OCI-LY7 (cell line): ENCODE data around the gene RINT1.

ENCODE experiments used
- CTCF ChIP-seq: fragments of 200-600 bp; sonication (generic); conservative IDR thresholded peaks from 2 replicates; pipeline ENCODE4 v1.5.1; 2014; ENCODE audit warnings: mild to moderate bottlenecking, antibody characterized with exemption, low read length, moderate library complexity, mixed read lengths
- EZH2phosphoT487 ChIP-seq: fragments of 200-600 bp; sonication (generic); IDR thresholded peaks from 2 replicates; pipeline ENCODE4 v1.6.1; 2018; ENCODE audit warnings: low read depth, borderline replicate concordance, mild to moderate bottlenecking, mixed run types, antibody characterized with exemption, low read length, moderate library complexity, mixed read lengths

GRCh38 chr7:105530546-105530945 is 1.5 kb upstream of the RINT1 start:
- no peak for TF ChIP-seq CTCF
- TF ChIP-seq EZH2phosphoT487, result no peak
